Breast epithelium (tissue), 4 donors: ENCODE measurements around the gene SLC38A10. TPM values are rescaled to one million over a fixed set of nuclear protein-coding genes. Genes with fewer than 3 reads are reported as not detected.

Experiments used
- DNase-seq, 2 donors: peaks; one replicate each; pipeline ENCODE4 v3.0.0-alpha.2; 2019; ENCODE audit warnings: low spot score in 2 of 2
- H3K27ac ChIP-seq, 2 donors: fragments of 200-600 bp; sonication (generic) in 1 of 2; one replicate each; pipeline ENCODE4 v1.5.1; 2016 to 2019; ENCODE audit warnings: mild to moderate bottlenecking in 1 of 2
- H3K27me3 ChIP-seq, 2 donors: fragments of 200-600 bp; sonication (generic) in 1 of 2; one replicate each; pipeline versions ENCODE4 v1.5.1 to v1.6.0; 2017 to 2019; ENCODE audit warnings: control low read depth in 1 of 2, mild to moderate bottlenecking in 1 of 2
- H3K36me3 ChIP-seq: fragments of 200-600 bp; one replicate; pipeline ENCODE4 v1.5.1; 2019
- H3K4me1 ChIP-seq, 2 donors: fragments of 200-600 bp; sonication (generic); one replicate each; pipeline ENCODE4 v1.5.1; 2016 to 2019; ENCODE audit warnings: control low read depth in 1 of 2
- H3K4me3 ChIP-seq, 3 donors: fragments of 200-600 bp; sonication (generic); 1 replicate in 2 of 3; 2 replicates in 1 of 3; pipeline ENCODE4 v1.5.1; 2016 to 2019; ENCODE audit warnings: mild to moderate bottlenecking in 3 of 3, moderate library complexity in 2 of 3
- H3K9me3 ChIP-seq, 2 donors: fragments of 200-600 bp; sonication (generic) in 1 of 2; one replicate each; pipeline ENCODE4 v1.5.1; 2016 to 2019; ENCODE audit warnings: control low read depth in 1 of 2
- CTCF ChIP-seq, 3 donors: fragments of 450-650 bp; IDR thresholded peaks; one replicate each; pipeline ENCODE4 v1.5.1; 2016 to 2017; ENCODE audit warnings: antibody characterized with exemption in 3 of 3, mild to moderate bottlenecking in 3 of 3, moderate library complexity in 3 of 3
- POLR2A ChIP-seq: fragments of 450-650 bp; IDR thresholded peaks from one replicate; pipeline ENCODE4 v1.6.1; 2016; ENCODE audit warnings: antibody characterized with exemption, mild to moderate bottlenecking, moderate library complexity
- POLR2AphosphoS5 ChIP-seq, 3 donors: sonication (generic); formaldehyde crosslinking; IDR thresholded peaks; one replicate each; pipeline ENCODE4 v1.6.1; 2017; ENCODE audit warnings: antibody characterized with exemption in 3 of 3
- intact Hi-C: fragments of 100-400 bp; cut with DNase I; formaldehyde crosslinking; loops from one replicate; pipeline ENCODE4 v1.15.1; 2023; ENCODE audit warnings: low total_unique reads
- total RNA-seq, 3 donors: library from RNA; depleted of rRNA; stranded (reverse); fragments of >200 nt; gene quantifications; one replicate each; pipeline ENCODE4 v1.1.0, GENCODE V29; 2016

The SLC38A10 gene
- 100 to 1,000 TPM in 1 of 3 donors, 10 to 100 TPM in 2; 52.4 to 104 (median 85.2) TPM for total RNA-seq

- H3K27ac ChIP-seq: peak within 1 kb of the TSS; percentile 91 to 99
- H3K27me3 ChIP-seq: no peaks in the 10 kb centered on the region
- peak within 1 kb of the TSS; percentile 82 to 97 (median 86) for H3K4me3 ChIP-seq
- peak; percentile 86 to 91 for DNase-seq
- no peaks in the 10 kb centered on the region for H3K9me3 ChIP-seq
- H3K36me3 ChIP-seq: no peaks in the 10 kb centered on the region
- TF ChIP-seq POLR2AphosphoS5 (IDR thresholded peaks at IDR 0.05) (peak; percentile 94 to 98 (median 98)), POLR2A (peak; percentile 92), CTCF (IDR thresholded peaks at IDR 0.05) (no peak)
- H3K4me1 ChIP-seq: peaks cover 0 to 13% of the 10 kb centered on the region in 2 donors
- intact Hi-C loops: no loop called here
Measured at GRCh38 chr17:81295031-81295675, at the start of gene SLC38A10. TSS of gene SLC38A10 (minus strand) at chr17:81295307. CDS start at chr17:81294921, 386 bp downstream.

GRCh38 chr17:81342269-81343070 is 47.4 kb upstream of the SLC38A10 start:
- H3K4me3 ChIP-seq: peak overlapping the region; percentile 69 to 94 (median 81)
- H3K4me1 ChIP-seq: peaks cover 17 to 18% of the 10 kb centered on the region in 2 donors
- H3K36me3 ChIP-seq: no peaks in the 10 kb centered on the region
- DNase-seq: no peak
- intact Hi-C loops: loop anchor here (1.0 kb wide), 1 partner anchor 168 kb away; no protein-coding TSS in a partner anchor
- TF ChIP-seq POLR2A (no peak), CTCF (IDR thresholded peaks at IDR 0.05) (no peak), POLR2AphosphoS5 (IDR thresholded peaks at IDR 0.05) (no peak)
- peak overlapping the region; percentile 96 to 97 for H3K27ac ChIP-seq
- H3K9me3 ChIP-seq: no peaks in the 10 kb centered on the region
- no peaks in the 10 kb centered on the region for H3K27me3 ChIP-seq

- peak overlapping the region; percentile 69 to 94 (median 81) for H3K4me3 ChIP-seq
- H3K36me3 ChIP-seq: no peaks in the 10 kb centered on the region
- no peaks in the 10 kb centered on the region for H3K9me3 ChIP-seq
- TF ChIP-seq POLR2A: peak; percentile 25
- no peak for TF ChIP-seq CTCF (IDR thresholded peaks at IDR 0.05)
- TF ChIP-seq POLR2AphosphoS5 (IDR thresholded peaks at IDR 0.05): no peak
- no peak for DNase-seq
- intact Hi-C loops: loop anchor here (1.0 kb wide), 1 partner anchor 169 kb away; no protein-coding TSS in a partner anchor
- peaks cover 23 to 25% of the 10 kb centered on the region in 2 donors for H3K4me1 ChIP-seq
- H3K27me3 ChIP-seq: no peaks in the 10 kb centered on the region
- peak overlapping the region; percentile 96 to 97 for H3K27ac ChIP-seq
Measured at GRCh38 chr17:81341516-81342268, 46.6 kb upstream of the SLC38A10 start.

GRCh38 chr17:81340607-81341515 is 45.8 kb upstream of the SLC38A10 start:
- Histone ChIP-seq H3K27me3 (no peaks in the 10 kb centered on the region), H3K4me1 (peaks cover 25% of the 10 kb centered on the region in 2 donors), H3K9me3 (no peaks in the 10 kb centered on the region), H3K36me3 (no peaks in the 10 kb centered on the region), H3K27ac (peak overlapping the region; percentile 96 to 97), H3K4me3 (peak overlapping the region; percentile 69 to 94 (median 81))
- no peak for TF ChIP-seq CTCF (IDR thresholded peaks at IDR 0.05)
- TF ChIP-seq POLR2AphosphoS5 (IDR thresholded peaks at IDR 0.05): no peak
- TF ChIP-seq POLR2A: no peak
- no peak for DNase-seq
- intact Hi-C loops: no loop called here
